ENCODE measurements around the gene DCHS2.
A peak's percentile ranks its signal among the peaks of the same experiment; 100 is the strongest.

Gene DCHS2

GRCh38 chr4:154417373-154417673 lies 74.3 kb downstream of the DCHS2 start:
- no peak overlapping the region for H3K4me3 ChIP-seq (ENCODE audit: insufficient read length, low read depth)
- TF ChIP-seq YY1 (IDR thresholded peaks at IDR 0.05; ENCODE audit: insufficient read depth, insufficient read length) = no peak
- no peak for TF ChIP-seq SUZ12 (IDR thresholded peaks at IDR 0.05; ENCODE audit: extremely low read depth, insufficient read depth, insufficient read length)
- TF ChIP-seq ZNF274 (IDR thresholded peaks at IDR 0.05; ENCODE audit: low read depth, low read length) = no peak
- H3K27me3 ChIP-seq (ENCODE audit: insufficient read depth, insufficient read length) = peaks cover 18% of the 10 kb centered on the region
- no peak for DNase-seq (ENCODE audit: low read depth, low spot score)
- no peaks in the 10 kb centered on the region for H3K36me3 ChIP-seq (ENCODE audit: insufficient read depth, insufficient read length, low read length)
- no peaks in the 10 kb centered on the region for H3K9me3 ChIP-seq (ENCODE audit: insufficient read depth, low read length)
- H3K4me1 ChIP-seq (ENCODE audit: insufficient read depth, insufficient read length) = no peaks in the 10 kb centered on the region
- no peak overlapping the region for H3K9ac ChIP-seq (ENCODE audit: insufficient read length, low read depth)

- peak; percentile 23 for DNase-seq (ENCODE audit: low read depth, low spot score)
- H3K4me1 ChIP-seq (ENCODE audit: insufficient read depth, insufficient read length) = no peaks in the 10 kb centered on the region
- H3K9ac ChIP-seq (ENCODE audit: insufficient read length, low read depth) = no peak overlapping the region
- H3K27me3 ChIP-seq (ENCODE audit: insufficient read depth, insufficient read length) = peaks cover 18% of the 10 kb centered on the region
- peak overlapping the region; percentile 60 for H3K4me3 ChIP-seq (ENCODE audit: insufficient read length, low read depth)
- H3K36me3 ChIP-seq (ENCODE audit: insufficient read depth, insufficient read length, low read length) = no peaks in the 10 kb centered on the region
- TF ChIP-seq ZNF274 (IDR thresholded peaks at IDR 0.05; ENCODE audit: low read depth, low read length) (no peak), YY1 (IDR thresholded peaks at IDR 0.05; ENCODE audit: insufficient read depth, insufficient read length) (no peak), SUZ12 (IDR thresholded peaks at IDR 0.05; ENCODE audit: extremely low read depth, insufficient read depth, insufficient read length) (no peak)
- no peaks in the 10 kb centered on the region for H3K9me3 ChIP-seq (ENCODE audit: insufficient read depth, low read length)
Measured at GRCh38 chr4:154416190-154416547, 75.4 kb downstream of the DCHS2 start.

GRCh38 chr4:154415313-154415712 lies 76.3 kb downstream of the DCHS2 start:
- TF ChIP-seq SUZ12 (IDR thresholded peaks at IDR 0.05; ENCODE audit: extremely low read depth, insufficient read depth, insufficient read length) (no peak), ZNF274 (IDR thresholded peaks at IDR 0.05; ENCODE audit: low read depth, low read length) (no peak), YY1 (IDR thresholded peaks at IDR 0.05; ENCODE audit: insufficient read depth, insufficient read length) (no peak)
- DNase-seq (ENCODE audit: low read depth, low spot score) = peak; percentile 6
- no peak overlapping the region for H3K9ac ChIP-seq (ENCODE audit: insufficient read length, low read depth)
- H3K9me3 ChIP-seq (ENCODE audit: insufficient read depth, low read length) = no peaks in the 10 kb centered on the region
- H3K27me3 ChIP-seq (ENCODE audit: insufficient read depth, insufficient read length) = peaks cover 18% of the 10 kb centered on the region
- H3K4me3 ChIP-seq (ENCODE audit: insufficient read length, low read depth) = no peak overlapping the region
- H3K36me3 ChIP-seq (ENCODE audit: insufficient read depth, insufficient read length, low read length) = no peaks in the 10 kb centered on the region
- H3K4me1 ChIP-seq (ENCODE audit: insufficient read depth, insufficient read length) = no peaks in the 10 kb centered on the region

- no peak overlapping the region for H3K9ac ChIP-seq (ENCODE audit: insufficient read length, low read depth)
- DNase-seq (ENCODE audit: low read depth, low spot score) = no peak
- no peak overlapping the region for H3K4me3 ChIP-seq (ENCODE audit: insufficient read length, low read depth)
- H3K4me1 ChIP-seq (ENCODE audit: insufficient read depth, insufficient read length) = no peaks in the 10 kb centered on the region
- H3K36me3 ChIP-seq (ENCODE audit: insufficient read depth, insufficient read length, low read length) = no peaks in the 10 kb centered on the region
- H3K27me3 ChIP-seq (ENCODE audit: insufficient read depth, insufficient read length) = peaks cover 18% of the 10 kb centered on the region
- H3K9me3 ChIP-seq (ENCODE audit: insufficient read depth, low read length) = no peaks in the 10 kb centered on the region
- TF ChIP-seq YY1 (IDR thresholded peaks at IDR 0.05; ENCODE audit: insufficient read depth, insufficient read length) (no peak), ZNF274 (IDR thresholded peaks at IDR 0.05; ENCODE audit: low read depth, low read length) (no peak), SUZ12 (IDR thresholded peaks at IDR 0.05; ENCODE audit: extremely low read depth, insufficient read depth, insufficient read length) (no peak)
Measured at GRCh38 chr4:154414796-154415195, 76.8 kb downstream of the DCHS2 start.

GRCh38 chr4:154414371-154414770 lies 77.2 kb downstream of the DCHS2 start:
- Histone ChIP-seq H3K9ac (ENCODE audit: insufficient read length, low read depth) (no peak overlapping the region), H3K9me3 (ENCODE audit: insufficient read depth, low read length) (no peaks in the 10 kb centered on the region), H3K36me3 (ENCODE audit: insufficient read depth, insufficient read length, low read length) (no peaks in the 10 kb centered on the region), H3K27me3 (ENCODE audit: insufficient read depth, insufficient read length) (peaks cover 18% of the 10 kb centered on the region), H3K4me1 (ENCODE audit: insufficient read depth, insufficient read length) (no peaks in the 10 kb centered on the region), H3K4me3 (ENCODE audit: insufficient read length, low read depth) (no peak overlapping the region)
- TF ChIP-seq YY1 (IDR thresholded peaks at IDR 0.05; ENCODE audit: insufficient read depth, insufficient read length) (no peak), ZNF274 (IDR thresholded peaks at IDR 0.05; ENCODE audit: low read depth, low read length) (no peak), SUZ12 (IDR thresholded peaks at IDR 0.05; ENCODE audit: extremely low read depth, insufficient read depth, insufficient read length) (no peak)
- no peak for DNase-seq (ENCODE audit: low read depth, low spot score)

- Histone ChIP-seq H3K9me3 (ENCODE audit: insufficient read depth, low read length) (no peaks in the 10 kb centered on the region; the same call in 1 of the 2 replicates), H3K9ac (ENCODE audit: insufficient read length, low read depth) (no peak overlapping the region), H3K4me3 (ENCODE audit: insufficient read length, low read depth) (no peak overlapping the region), H3K27me3 (ENCODE audit: insufficient read depth, insufficient read length) (no peaks in the 10 kb centered on the region), H3K4me1 (ENCODE audit: insufficient read depth, insufficient read length) (no peaks in the 10 kb centered on the region), H3K36me3 (ENCODE audit: insufficient read depth, insufficient read length, low read length) (no peaks in the 10 kb centered on the region)
- DNase-seq (ENCODE audit: low read depth, low spot score) = no peak
- TF ChIP-seq ZNF274 (IDR thresholded peaks at IDR 0.05; ENCODE audit: low read depth, low read length) = no peak
Measured at GRCh38 chr4:154407443-154407842, 84.2 kb downstream of the DCHS2 start.

GRCh38 chr4:154406018-154406795 lies 85.4 kb downstream of the DCHS2 start:
- Histone ChIP-seq H3K4me3 (ENCODE audit: insufficient read length, low read depth) (no peak overlapping the region), H3K4me1 (ENCODE audit: insufficient read depth, insufficient read length) (no peaks in the 10 kb centered on the region), H3K9me3 (ENCODE audit: insufficient read depth, low read length) (no peaks in the 10 kb centered on the region; the same call in 1 of the 2 replicates), H3K9ac (ENCODE audit: insufficient read length, low read depth) (no peak overlapping the region), H3K36me3 (ENCODE audit: insufficient read depth, insufficient read length, low read length) (no peaks in the 10 kb centered on the region), H3K27me3 (ENCODE audit: insufficient read depth, insufficient read length) (no peaks in the 10 kb centered on the region)
- DNase-seq (ENCODE audit: low read depth, low spot score) = no peak
- no peak for TF ChIP-seq YY1 (IDR thresholded peaks at IDR 0.05; ENCODE audit: insufficient read depth, insufficient read length)
- no peak for TF ChIP-seq ZNF274 (IDR thresholded peaks at IDR 0.05; ENCODE audit: low read depth, low read length)
- TF ChIP-seq SUZ12 (IDR thresholded peaks at IDR 0.05; ENCODE audit: extremely low read depth, insufficient read depth, insufficient read length) = no peak

All from NT2/D1 (cell line).